ENCODE data around the gene MCC.

GRCh38 chr5:113354055-113354454 is 134.2 kb downstream of the MCC start:
- TF ChIP-seq CTCF (IDR thresholded peaks at IDR 0.05) (no peak), POLR2A (IDR thresholded peaks at IDR 0.05) (no peak)

Data from thyroid gland (tissue), 4 donors.